DMS79 (cell line): ENCODE data around the gene HGS.

Source experiments
- DNase-seq: peaks from one replicate; lab custom pipeline; 2025; lab: John Stamatoyannopoulos, UW

The HGS gene

DNA sequence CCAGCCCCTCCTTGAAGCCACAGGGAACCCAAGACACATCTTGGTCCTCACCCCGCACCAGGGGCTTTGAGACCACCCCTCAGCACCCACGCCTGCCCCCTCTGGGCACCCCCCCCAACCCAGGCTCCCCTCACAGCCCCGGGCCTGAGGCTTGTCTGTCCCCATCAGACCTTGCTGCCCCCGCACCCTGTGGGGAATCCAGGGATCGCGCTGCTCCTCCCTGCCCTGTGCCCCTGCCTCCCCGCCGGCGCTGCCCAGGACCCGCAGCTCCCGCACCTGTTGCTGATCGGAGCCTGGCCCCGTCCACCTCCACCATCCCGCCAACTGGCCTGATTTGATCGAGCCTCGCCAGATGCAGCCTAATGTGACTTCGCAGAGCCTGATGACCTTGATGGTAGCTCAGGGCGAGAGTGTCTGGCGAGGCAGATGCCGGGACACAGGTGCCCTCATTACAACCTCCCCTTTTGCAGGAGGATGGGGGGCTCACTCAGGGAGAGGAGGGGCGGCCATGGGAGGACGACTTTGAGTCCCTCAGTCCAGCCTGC is 57.3 kb downstream of the HGS start:
- no peak for DNase-seq

DNA sequence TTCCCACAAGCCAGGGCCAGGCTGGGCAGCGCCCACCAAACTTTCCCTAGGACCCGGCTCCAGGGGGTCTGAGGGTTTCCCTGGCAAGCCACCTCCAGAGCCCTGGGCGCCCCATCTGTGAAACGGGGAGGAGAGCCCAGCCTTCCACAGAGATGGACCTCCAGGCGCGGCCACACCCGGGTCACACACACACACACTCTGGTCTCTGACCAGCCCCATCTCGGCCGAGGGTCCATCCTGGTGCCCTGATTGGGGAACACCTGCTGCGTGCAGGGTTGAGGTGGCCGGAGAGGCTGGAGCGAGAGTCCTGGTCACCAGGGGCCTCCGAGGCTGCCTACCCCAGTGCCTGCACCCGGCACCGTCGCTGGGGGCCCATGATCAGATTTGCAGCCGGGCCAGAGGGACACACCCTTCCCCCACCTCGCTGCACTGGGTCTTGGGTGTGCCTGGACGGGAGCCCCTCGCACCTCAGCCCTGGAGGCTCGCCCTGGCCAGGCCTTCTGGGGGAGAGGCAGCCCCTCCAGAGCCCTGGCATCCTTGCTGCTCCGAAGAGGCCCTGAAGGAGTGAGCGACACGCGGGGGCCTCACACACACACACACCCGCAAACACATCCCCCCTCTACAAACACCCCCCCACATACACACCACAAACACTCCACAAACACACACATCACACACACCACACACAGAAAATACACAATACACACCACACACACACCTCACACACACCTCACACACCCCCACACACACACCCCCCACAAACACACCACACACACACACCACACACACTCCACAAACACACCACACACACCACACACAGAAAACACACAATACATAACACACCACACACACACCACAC is 58.0 kb downstream of the HGS start:
- no peak for DNase-seq
